GM18520 (cell line): ENCODE measurements around the gene FAM89A.
A peak's percentile ranks its signal among the peaks of the same experiment; 100 is the strongest.
"Not testable (repeated sequence)": the region's sequence is repeated elsewhere in the genome, so short reads cannot be mapped to it uniquely, and the experiment has no call there.

Experiments used
- ATAC-seq: cut with Tn5 transposase; IDR thresholded peaks from one replicate; pipeline ENCODE4 v1.9.1; 2021; ENCODE audit not compliant: unreplicated experiment

FAM89A gene

GRCh38 chr1:231007535-231007934, 32.5 kb downstream of the FAM89A start:
- ATAC-seq = not testable (repeated sequence)

GRCh38 chr1:231001892-231002291, 38.2 kb downstream of the FAM89A start:
- ATAC-seq = no peak

DNA sequence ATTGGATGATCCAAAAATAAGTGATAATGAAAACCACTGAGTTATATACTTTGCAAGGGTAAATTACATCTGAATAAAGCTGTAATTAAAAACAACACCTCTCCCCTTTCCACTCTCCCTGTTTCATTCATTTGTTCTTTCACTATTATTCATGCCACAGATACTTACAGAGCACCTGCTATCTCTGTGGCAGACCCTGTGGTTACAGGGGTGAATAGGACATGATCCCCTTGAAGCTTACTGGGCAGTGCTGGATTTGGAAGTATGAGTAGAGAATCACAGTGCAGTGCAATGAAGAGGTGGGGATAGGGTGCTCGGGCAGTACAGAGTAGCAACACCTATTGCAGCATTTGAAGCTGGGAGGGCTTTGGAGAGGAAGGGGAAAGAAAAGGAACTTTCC, 39.4 kb downstream of the FAM89A start:
- ATAC-seq = no peak

GRCh38 chr1:231000201-231000600, 39.9 kb downstream of the FAM89A start:
- ATAC-seq = no peak

GRCh38 chr1:230994860-230995259, 45.2 kb downstream of the FAM89A start:
- ATAC-seq = no peak

DNA sequence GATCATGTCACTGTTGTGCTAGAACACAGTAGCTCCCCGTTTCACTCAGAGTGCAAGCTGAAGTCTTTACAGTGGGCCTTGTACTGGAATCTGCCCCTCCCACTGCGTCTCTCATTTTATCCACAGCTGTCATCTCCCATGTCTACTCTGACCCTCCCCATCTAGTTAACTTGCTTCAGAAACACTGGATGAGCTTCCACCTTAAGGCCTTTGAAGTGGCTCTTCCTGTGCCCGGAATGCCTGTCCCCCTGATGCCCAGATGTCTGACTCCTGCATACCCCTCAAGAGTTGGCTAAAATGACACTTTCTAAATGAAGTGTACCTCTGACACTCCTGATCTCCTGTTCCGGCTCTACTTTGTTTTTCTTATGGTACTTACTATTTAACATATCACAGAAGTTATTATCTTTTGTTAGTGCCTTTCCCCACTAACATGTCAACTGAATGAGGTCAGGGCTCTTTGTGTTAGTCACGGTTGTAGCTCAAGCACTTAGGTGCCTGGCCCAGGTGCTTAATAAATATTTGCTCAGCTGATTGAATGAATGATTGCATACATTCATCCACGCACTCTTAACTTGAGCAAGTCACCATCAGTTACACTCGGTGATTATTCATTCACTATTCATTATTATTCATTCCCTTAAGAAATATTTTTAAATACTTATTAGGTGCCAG, 47.8 kb downstream of the FAM89A start:
- ATAC-seq = no peak

- no peak for ATAC-seq
Measured at GRCh38 chr1:230987448-230987847, 52.6 kb downstream of the FAM89A start.

DNA sequence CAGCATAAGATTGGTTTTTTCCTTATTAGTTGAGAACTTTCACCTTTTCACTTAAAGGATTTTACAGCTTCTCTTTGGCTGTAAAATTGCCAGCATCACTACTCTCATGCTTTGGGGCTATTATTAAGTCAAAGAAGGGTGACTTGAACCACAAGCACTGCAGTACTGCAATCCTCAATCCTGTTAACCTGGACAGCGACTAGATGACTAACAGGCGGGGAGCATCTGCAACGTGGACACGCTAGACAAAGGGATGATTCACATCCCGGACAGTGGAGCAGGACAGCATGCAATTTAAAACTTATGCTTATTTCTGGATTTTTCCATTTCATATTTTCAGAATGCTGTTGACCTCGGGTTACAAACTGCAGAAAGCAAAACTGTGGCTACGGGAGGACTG, 53.1 kb downstream of the FAM89A start:
- ATAC-seq = no peak

GRCh38 chr1:230985711-230986110, 54.3 kb downstream of the FAM89A start:
- ATAC-seq = no peak

DNA sequence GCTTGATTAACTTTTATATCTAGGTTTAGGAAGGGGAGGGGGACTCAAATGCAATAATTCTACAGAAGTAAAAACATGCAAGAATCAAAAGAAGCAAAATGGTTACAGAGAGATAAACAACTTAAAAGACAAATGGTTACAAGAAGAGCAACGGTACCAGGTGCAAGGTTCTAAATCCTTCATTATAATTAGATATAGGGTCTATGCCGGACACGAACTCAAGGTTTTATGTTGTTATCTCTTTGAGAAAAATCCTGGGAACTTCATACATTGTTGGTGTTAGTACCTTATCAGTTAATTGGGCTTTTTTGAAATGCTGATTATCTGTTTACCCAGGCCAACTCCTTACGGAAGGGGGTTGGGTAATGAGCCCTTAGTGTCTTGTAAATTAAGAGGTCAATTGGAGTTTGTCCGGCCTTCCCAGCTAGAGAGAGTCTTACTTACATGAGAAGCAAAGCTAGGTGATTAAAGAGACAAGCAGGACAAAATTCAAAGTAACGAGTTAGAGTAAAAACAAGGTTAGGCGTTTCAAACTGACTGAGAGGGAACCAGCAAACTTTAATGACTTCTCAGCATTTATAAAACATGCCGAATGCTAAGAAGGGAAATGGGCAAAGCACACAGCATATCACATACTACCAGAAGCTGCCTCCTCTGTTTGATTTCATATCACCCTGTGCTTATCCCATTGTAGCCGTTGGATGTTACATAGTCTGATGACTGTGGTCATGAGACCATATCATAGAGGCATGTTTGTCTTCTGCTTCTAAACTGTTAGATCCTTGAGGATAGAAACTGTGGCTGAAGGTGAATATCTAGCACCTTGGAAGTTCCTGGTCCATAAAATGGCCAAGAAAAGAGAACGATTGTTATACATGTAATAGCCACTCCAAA, 55.2 kb downstream of the FAM89A start:
- ATAC-seq = not testable (repeated sequence)

DNA sequence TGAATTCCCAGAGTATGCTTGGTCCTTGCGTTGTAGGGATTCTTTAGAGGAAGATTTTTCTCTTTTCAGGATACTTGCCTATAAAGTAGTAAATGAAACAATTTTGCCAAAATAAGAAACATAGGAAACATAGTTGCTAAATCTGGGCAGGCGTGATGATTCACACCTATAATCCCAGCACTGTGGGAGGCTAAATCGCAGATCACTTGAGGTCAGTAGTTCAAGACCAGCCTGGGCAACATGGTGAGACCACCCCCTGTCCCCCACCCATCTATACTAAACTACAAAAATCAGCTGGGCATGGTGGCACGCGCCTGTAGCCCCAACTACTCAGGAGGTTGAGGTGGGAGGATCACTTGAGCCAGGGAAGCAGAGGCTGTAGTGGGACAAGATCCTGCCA, 56.2 kb downstream of the FAM89A start:
- ATAC-seq = no peak

- ATAC-seq = no peak
Measured at GRCh38 chr1:230982696-230983095, 57.4 kb downstream of the FAM89A start.

GRCh38 chr1:230979952-230980351, 60.1 kb downstream of the FAM89A start:
- ATAC-seq = no peak

GRCh38 chr1:230979389-230979716, 60.7 kb downstream of the FAM89A start:
- no peak for ATAC-seq

GRCh38 chr1:230978491-230979388, 61.3 kb downstream of the FAM89A start, which contains the start of the genes ARV1 and TTC13:
TSS of gene ARV1 (plus strand) at chr1:230979094. CDS start at chr1:230979106, 12 bp downstream.
TSS of gene TTC13 (minus strand) at chr1:230978861. CDS start at chr1:230978830, 31 bp downstream.
- peak; percentile 86 for ATAC-seq

- peak; percentile 0 for ATAC-seq
Measured at GRCh38 chr1:230977761-230978490, 62.1 kb downstream of the FAM89A start.

DNA sequence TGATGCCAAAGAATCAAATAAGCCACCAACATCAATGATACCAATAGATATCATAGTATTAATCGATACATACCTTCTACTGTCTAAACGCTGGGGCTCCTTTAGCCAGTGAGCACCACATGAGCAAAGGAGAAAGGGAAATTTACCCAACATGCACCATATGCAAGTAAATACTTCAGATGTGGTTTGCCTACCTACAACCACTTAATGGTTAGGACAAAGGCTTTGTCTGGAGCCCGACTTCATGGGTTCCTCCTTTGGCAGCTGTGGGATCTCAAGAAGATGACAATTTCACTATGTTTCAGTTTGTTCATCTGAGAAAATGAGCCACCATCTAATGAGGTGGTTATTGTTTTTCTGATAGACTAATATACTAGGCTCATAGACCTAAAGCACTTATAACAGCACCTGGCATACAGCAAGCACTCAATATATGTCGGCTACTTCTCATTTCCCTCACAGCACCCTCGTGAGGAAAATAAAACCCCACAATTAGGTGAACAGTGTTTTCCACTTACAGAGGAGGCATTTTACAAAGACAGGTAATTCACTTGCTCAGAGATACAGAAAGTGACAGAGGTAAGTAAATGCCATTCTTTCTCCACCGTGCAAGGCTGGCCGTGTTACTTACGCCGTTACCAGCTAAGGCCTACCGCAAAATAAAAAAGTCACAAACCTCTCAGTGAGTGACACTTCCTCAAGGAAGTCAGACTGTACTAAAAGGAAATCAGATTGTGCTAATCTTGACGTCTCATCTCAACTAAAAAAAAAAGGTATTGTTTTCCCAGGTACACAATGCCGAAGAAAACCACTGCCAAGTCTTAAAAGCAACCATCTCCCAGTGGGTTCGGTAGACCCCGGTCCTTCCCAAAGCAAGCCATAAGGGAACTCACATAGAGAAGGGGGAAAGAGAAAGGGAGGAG, 63.0 kb downstream of the FAM89A start:
- no peak for ATAC-seq

DNA sequence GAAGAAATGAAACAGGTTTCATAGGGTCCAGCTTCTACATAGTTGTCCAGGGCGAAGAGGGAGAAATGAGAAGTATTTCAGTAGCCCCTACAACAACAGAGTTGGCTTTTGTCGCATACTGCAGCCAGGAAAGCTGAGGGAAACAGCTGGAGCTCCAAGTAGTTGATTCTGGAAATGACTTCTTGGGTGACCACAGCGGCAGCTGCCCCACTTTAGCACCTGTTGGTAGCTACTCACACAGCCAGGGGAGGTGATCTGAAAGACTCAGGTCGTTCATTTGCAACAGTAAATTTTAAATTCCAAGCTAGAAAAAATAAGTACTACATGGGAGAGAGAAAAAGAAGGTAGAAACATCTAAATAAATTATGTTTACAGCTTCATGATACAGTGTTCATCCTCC, 63.7 kb downstream of the FAM89A start:
- ATAC-seq = no peak

- ATAC-seq = no peak
Measured at GRCh38 chr1:230975636-230976035, 64.4 kb downstream of the FAM89A start.
